GM19372 (cell line): Measurements from ENCODE around the gene CA4.
"Not testable (repeated sequence)": the region's sequence is repeated elsewhere in the genome, so short reads cannot be mapped to it uniquely, and the experiment has no call there.

ENCODE experiments used
- ATAC-seq: cut with Tn5 transposase; IDR thresholded peaks from one replicate; pipeline ENCODE4 v1.9.1; 2021; ENCODE audit warnings: mild to moderate bottlenecking, low read depth, moderate library complexity; ENCODE audit not compliant: unreplicated experiment

CA4 gene

GRCh38 chr17:60149691-60150582 is at the start of gene CA4:
TSS of gene CA4 (plus strand) at chr17:60149973. CDS start at chr17:60150035, 62 bp downstream.
- ATAC-seq = no peak

DNA sequence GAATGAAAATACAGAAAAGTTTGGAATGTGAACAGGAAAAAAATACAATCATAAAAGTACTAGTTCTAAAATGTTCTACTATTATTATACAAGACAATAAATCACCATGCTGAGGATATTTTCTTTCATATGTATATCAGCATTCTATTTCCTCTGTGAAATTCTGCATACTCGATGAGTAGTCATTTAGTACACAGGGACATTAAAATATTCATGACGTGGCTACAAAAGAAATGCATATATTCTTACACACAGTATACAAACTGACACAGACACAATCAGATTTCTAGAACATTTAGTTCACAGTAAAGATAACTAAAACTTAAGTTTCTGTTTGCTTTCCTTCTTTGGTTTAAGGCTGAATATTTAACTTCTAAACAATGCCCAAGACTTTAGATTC is 49.2 kb upstream of the CA4 start:
- ATAC-seq = not testable (repeated sequence)

- not testable (repeated sequence) for ATAC-seq
Measured at GRCh38 chr17:60102015-60102631, 47.6 kb upstream of the CA4 start.

- no peak for ATAC-seq
Measured at GRCh38 chr17:60102632-60103096, 47.1 kb upstream of the CA4 start.

GRCh38 chr17:60103957-60104356 is 45.8 kb upstream of the CA4 start:
- ATAC-seq = no peak

DNA sequence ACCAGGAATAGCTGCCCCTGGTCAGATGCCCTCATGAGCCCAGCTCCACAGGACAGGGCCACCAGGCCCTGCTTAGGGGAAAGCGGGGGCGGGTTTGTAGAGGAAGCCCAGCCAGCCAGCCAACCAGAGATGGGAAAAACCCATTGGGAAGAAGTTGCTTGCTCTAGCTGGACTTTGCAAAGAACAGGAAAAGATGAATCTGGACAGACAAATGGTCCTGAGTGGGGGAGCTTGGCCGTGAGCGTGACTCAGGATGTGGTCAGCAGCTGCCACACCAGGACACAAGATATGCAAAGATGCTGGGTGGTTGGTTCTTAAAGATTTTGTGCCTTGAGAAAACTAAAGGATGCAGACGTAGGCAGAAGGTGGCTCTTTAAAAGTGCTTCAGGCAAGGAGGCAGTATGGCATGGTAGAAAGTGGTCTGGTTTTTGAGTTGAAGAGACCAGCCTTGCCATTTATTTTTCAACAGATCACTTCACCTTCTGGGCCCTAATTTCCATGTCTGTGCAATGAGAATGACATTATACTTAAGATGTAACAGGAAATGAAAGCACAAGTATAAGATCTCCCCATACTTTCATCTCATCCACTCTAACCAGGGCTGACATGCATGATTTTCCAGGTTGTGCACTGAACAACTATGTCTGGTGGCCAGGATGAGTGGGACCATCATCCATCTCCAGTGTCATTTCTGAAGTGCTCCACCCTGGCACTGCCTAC is 43.3 kb upstream of the CA4 start:
- ATAC-seq = no peak

GRCh38 chr17:60107526-60108257 is 42.1 kb upstream of the CA4 start:
- no peak for ATAC-seq

- not testable (repeated sequence) for ATAC-seq
Measured at GRCh38 chr17:60108309-60108708, 41.5 kb upstream of the CA4 start.

DNA sequence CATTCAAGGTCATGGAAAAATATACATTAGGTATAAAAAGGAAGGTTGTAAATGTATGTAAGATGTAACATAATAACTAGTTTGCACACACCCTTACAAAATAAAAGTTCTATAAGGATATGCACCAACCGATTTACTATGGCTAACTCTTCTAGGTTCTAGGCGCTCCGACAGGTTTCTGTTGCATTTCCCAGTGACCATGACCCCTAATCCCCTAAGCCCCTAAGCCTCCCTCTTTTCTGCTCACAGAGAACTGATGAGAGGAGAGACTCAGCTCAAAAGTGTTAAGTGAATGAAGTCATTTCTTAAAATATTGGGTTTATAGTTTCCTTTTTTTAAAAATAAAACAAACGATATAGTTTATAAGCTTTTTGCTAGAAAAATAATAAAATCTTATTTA is 41.1 kb upstream of the CA4 start:
- no peak for ATAC-seq

GRCh38 chr17:60109161-60109560 is 40.6 kb upstream of the CA4 start:
- ATAC-seq = no peak

- no peak for ATAC-seq
Measured at GRCh38 chr17:60110586-60110985, 39.2 kb upstream of the CA4 start.

- ATAC-seq = not testable (repeated sequence)
Measured at GRCh38 chr17:60111661-60112060, 38.1 kb upstream of the CA4 start.

- ATAC-seq = not testable (repeated sequence)
Measured at GRCh38 chr17:60115364-60115763, 34.4 kb upstream of the CA4 start.

GRCh38 chr17:60116196-60116595 is 33.6 kb upstream of the CA4 start:
- not testable (repeated sequence) for ATAC-seq

DNA sequence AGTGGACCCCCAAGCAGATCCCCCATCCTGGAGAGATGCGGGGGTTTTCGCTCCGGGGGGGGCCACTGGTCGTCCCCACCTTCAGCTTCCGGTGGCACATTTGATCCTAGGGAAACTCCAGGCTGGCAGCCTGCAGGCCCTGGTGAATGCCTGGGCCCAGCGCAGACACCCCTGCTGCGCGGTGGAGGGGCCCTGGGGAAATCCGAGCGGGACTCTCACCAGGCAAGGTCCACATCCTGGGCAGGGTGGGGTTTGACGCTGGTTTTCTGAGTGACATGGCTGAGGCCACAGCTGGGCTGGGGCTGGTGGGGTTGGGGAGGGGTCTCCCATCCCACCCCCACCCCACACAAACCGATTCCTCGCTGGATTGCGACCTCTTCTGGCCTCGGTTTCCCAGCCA is 30.6 kb upstream of the CA4 start:
- not testable (repeated sequence) for ATAC-seq

- not testable (repeated sequence) for ATAC-seq
Measured at GRCh38 chr17:60119807-60120748, 29.7 kb upstream of the CA4 start.

GRCh38 chr17:60127068-60128064 is 22.4 kb upstream of the CA4 start:
- no peak for ATAC-seq
